H1 (cell line): ENCODE results near the gene TMC4. TPM values are rescaled to one million over a fixed set of nuclear protein-coding genes. Genes with fewer than 3 reads are reported as not detected.

Experiments
- CTCF ChIA-PET: fragments of 300-600 bp; sonication (Branson Sonifier 250); formaldehyde crosslinking; loops from one replicate; lab custom pipeline; 2021; ENCODE audit not compliant: partially characterized antibody; lab: Charles Lee
- POLR2A ChIA-PET: fragments of 300-600 bp; sonication (Branson Sonifier 250); formaldehyde crosslinking; loops from one replicate; lab custom pipeline; 2021; ENCODE audit warnings: inconsistent platforms; ENCODE audit not compliant: partially characterized antibody; lab: Charles Lee
- DNase-seq, 2 experiments: peaks; one replicate each; pipeline versions ENCODE4 v3.0.0 to v3.0.0-alpha.2; 2010 to 2022; ENCODE audit warnings: low spot score in 2 of 2, low read depth in 1 of 2, mixed read lengths in 1 of 2
- FAIRE-seq: peaks from 2 replicates; lab custom pipeline; 2011; peaks lifted over from hg19 to GRCh38; lab: Jason Lieb, UNC
- H2AFZ ChIP-seq: 2 replicates; pipeline ENCODE4 v1.8.1; 2012; ENCODE audit warnings: low read length, inconsistent platforms
- H2AK5ac ChIP-seq: 2 replicates; pipeline ENCODE4 v1.6.1; 2013; ENCODE audit warnings: low read depth, low read length
- H2BK120ac ChIP-seq: replicated peaks from 2 replicates; pipeline ENCODE3; 2013; ENCODE audit warnings: low read depth, low read length, inconsistent platforms
- H2BK12ac ChIP-seq: 2 replicates; pipeline ENCODE4 v1.6.1; 2013; ENCODE audit warnings: low read depth, low read length
- H2BK15ac ChIP-seq: 2 replicates; pipeline ENCODE4 v1.6.1; 2013; ENCODE audit warnings: low read length
- H2BK20ac ChIP-seq: 2 replicates; pipeline ENCODE4 v1.6.1; 2013; ENCODE audit warnings: low read length
- H2BK5ac ChIP-seq: 2 replicates; pipeline ENCODE4 v1.6.1; 2013; ENCODE audit warnings: low read depth, low read length
- H3K14ac ChIP-seq: 2 replicates; pipeline ENCODE4 v1.6.1; 2013; ENCODE audit warnings: inconsistent platforms; ENCODE audit not compliant: insufficient read length
- H3K18ac ChIP-seq: 2 replicates; pipeline ENCODE4 v1.6.1; 2013; ENCODE audit warnings: low read length; ENCODE audit errors: extremely low read depth
- H3K23ac ChIP-seq: 2 replicates; pipeline ENCODE4 v1.6.1; 2013; ENCODE audit warnings: inconsistent platforms; ENCODE audit not compliant: insufficient read length
- H3K23me2 ChIP-seq: 2 replicates; pipeline ENCODE4 v1.6.1; 2013; ENCODE audit warnings: low read depth, low read length
- H3K27ac ChIP-seq: 2 replicates; pipeline ENCODE4 v1.6.1; 2011; ENCODE audit warnings: low read depth, low read length, inconsistent platforms
- H3K27me3 ChIP-seq, 4 experiments: replicated peaks in 1 of 4; 1 replicate in 1 of 4; 2 replicates in 3 of 4; pipeline versions ENCODE4 v1.6.1 to v1.8.1; 2011 to 2013; ENCODE audit warnings: low read length in 3 of 4, mild to moderate bottlenecking in 3 of 4, inconsistent platforms in 2 of 4, mixed read lengths in 2 of 4, moderate library complexity in 1 of 4; ENCODE audit not compliant: control insufficient read depth in 3 of 4, insufficient read depth in 3 of 4; ENCODE audit errors: extremely low read depth in 1 of 4
- H3K36me3 ChIP-seq, 4 experiments: 2 replicates each; pipeline versions ENCODE4 v1.6.1 to v1.8.1; 2011 to 2013; ENCODE audit warnings: mild to moderate bottlenecking in 4 of 4, low read length in 3 of 4, moderate library complexity in 2 of 4, control low read depth in 1 of 4, inconsistent platforms in 1 of 4; ENCODE audit not compliant: insufficient read depth in 4 of 4, control insufficient read depth in 2 of 4
- H3K4ac ChIP-seq: replicated peaks from 2 replicates; pipeline ENCODE3; 2013; ENCODE audit warnings: low read length, low read depth, mixed read lengths, inconsistent platforms; ENCODE audit not compliant: insufficient read length
- H3K4me1 ChIP-seq, 4 experiments: replicated peaks in 1 of 4; 1 replicate in 1 of 4; 2 replicates in 3 of 4; pipeline versions ENCODE4 v1.6.1 to v1.8.1; 2011 to 2013; ENCODE audit warnings: low read length in 3 of 4, inconsistent platforms in 2 of 4, mixed read lengths in 1 of 4; ENCODE audit not compliant: insufficient read depth in 4 of 4, control insufficient read depth in 3 of 4
- H3K4me2 ChIP-seq, 2 experiments: 2 replicates each; pipeline versions ENCODE4 v1.6.1 to v1.8.1; 2011 to 2013; ENCODE audit warnings: low read depth in 2 of 2, low read length in 2 of 2, control low read depth in 1 of 2, inconsistent platforms in 1 of 2, mild to moderate bottlenecking in 1 of 2; ENCODE audit not compliant: insufficient read depth in 1 of 2
- H3K4me3 ChIP-seq, 4 experiments: fragments of 200-600, 300-600 bp in 1 of 4; sonication (generic), shearing (Covaris generic), sonication (Bioruptor Twin) in 1 of 4; 2 replicates each; pipeline versions ENCODE4 v1.5.1 to v1.8.1; 2011 to 2016; ENCODE audit warnings: low read length in 4 of 4, low read depth in 3 of 4, control low read depth in 2 of 4, inconsistent platforms in 2 of 4, mild to moderate bottlenecking in 2 of 4, mixed read lengths in 1 of 4, moderate library complexity in 1 of 4; ENCODE audit not compliant: insufficient read depth in 2 of 4; ENCODE audit errors: extremely low read depth in 1 of 4
- H3K56ac ChIP-seq: replicated peaks from 2 replicates; pipeline ENCODE3; 2013; ENCODE audit warnings: low read depth, mild to moderate bottlenecking, mixed read lengths, low read length, inconsistent platforms; ENCODE audit not compliant: insufficient read length
- H3K79me1 ChIP-seq: 2 replicates; pipeline ENCODE4 v1.6.1; 2013; ENCODE audit warnings: low read depth, low read length, control low read depth
- H3K79me2 ChIP-seq, 2 experiments: 2 replicates each; pipeline versions ENCODE4 v1.6.1 to v1.8.1; 2012 to 2013; ENCODE audit warnings: low read length in 2 of 2, mild to moderate bottlenecking in 2 of 2, inconsistent platforms in 1 of 2; ENCODE audit not compliant: insufficient read depth in 2 of 2, control insufficient read depth in 1 of 2
- H3K9ac ChIP-seq, 4 experiments: replicated peaks in 1 of 4; 1 replicate in 1 of 4; 2 replicates in 3 of 4; pipeline versions ENCODE4 v1.6.1 to v1.8.1; 2011 to 2013; ENCODE audit warnings: low read depth in 3 of 4, low read length in 3 of 4, control low read depth in 2 of 4, mild to moderate bottlenecking in 2 of 4, moderate library complexity in 2 of 4, inconsistent platforms in 1 of 4; ENCODE audit errors: extremely low read depth in 1 of 4
- H3K9me3 ChIP-seq, 2 experiments: 2 replicates each; pipeline versions ENCODE4 v1.6.1 to v1.8.1; 2012 to 2013; ENCODE audit warnings: mild to moderate bottlenecking in 2 of 2, moderate library complexity in 2 of 2, control low read depth in 1 of 2, inconsistent platforms in 1 of 2, low read depth in 1 of 2, low read length in 1 of 2, mixed read lengths in 1 of 2; ENCODE audit not compliant: insufficient read depth in 2 of 2
- H4K20me1 ChIP-seq, 2 experiments: replicated peaks in 1 of 2; 2 replicates each; pipeline versions ENCODE3 to v1.8.1; 2011 to 2013; ENCODE audit warnings: inconsistent platforms in 2 of 2, low read length in 2 of 2, mild to moderate bottlenecking in 1 of 2; ENCODE audit not compliant: insufficient read depth in 2 of 2, control insufficient read depth in 1 of 2
- H4K5ac ChIP-seq: 2 replicates; pipeline ENCODE4 v1.6.1; 2013; ENCODE audit warnings: low read length, low read depth, mixed read lengths, inconsistent platforms; ENCODE audit not compliant: insufficient read length
- H4K8ac ChIP-seq: 2 replicates; pipeline ENCODE4 v1.8.0; 2013; ENCODE audit warnings: mild to moderate bottlenecking, moderate library complexity, low read length, inconsistent platforms; ENCODE audit not compliant: insufficient read depth; ENCODE audit errors: extremely low read depth
- H4K91ac ChIP-seq: replicated peaks from 2 replicates; pipeline ENCODE3; 2013; ENCODE audit warnings: low read length, mixed read lengths, inconsistent platforms; ENCODE audit not compliant: insufficient read length
- ASH2L ChIP-seq: fragments of 200-600, 300-600 bp; sonication (generic); IDR thresholded peaks from one replicate; pipeline ENCODE4 v1.7.1; 2017; ENCODE audit warnings: low read length
- CEBPB ChIP-seq: IDR thresholded peaks from 2 replicates; pipeline ENCODE4 v1.6.1; 2012; ENCODE audit warnings: low read depth, low read length
- CREB1 ChIP-seq: IDR thresholded peaks from 2 replicates; pipeline ENCODE4 v1.6.1; 2012; ENCODE audit warnings: inconsistent platforms
- HDAC2 ChIP-seq, 2 experiments: fragments of 300-600 bp in 1 of 2; sonication (generic) in 1 of 2; IDR thresholded peaks; 2 replicates each; pipeline ENCODE4 v1.6.1; 2011 to 2012; ENCODE audit warnings: low read depth in 2 of 2, low read length in 2 of 2, mild to moderate bottlenecking in 2 of 2, moderate library complexity in 2 of 2, borderline replicate concordance in 1 of 2, inconsistent platforms in 1 of 2
- KDM5A ChIP-seq: fragments of 200-600 bp; IDR thresholded peaks from 2 replicates; pipeline ENCODE4 v1.7.1; 2012; ENCODE audit warnings: mild to moderate bottlenecking, low read length, inconsistent platforms, mixed read lengths
- POLR2AphosphoS5 ChIP-seq: IDR thresholded peaks from 2 replicates; pipeline ENCODE4 v1.6.1; 2011; ENCODE audit warnings: low read depth, low read length
- RBBP5 ChIP-seq: IDR thresholded peaks from 2 replicates; pipeline ENCODE4 v1.7.1; 2012; ENCODE audit warnings: low read depth, mild to moderate bottlenecking, inconsistent platforms, low read length, moderate library complexity, borderline replicate concordance
- SIX5 ChIP-seq: IDR thresholded peaks from 2 replicates; pipeline ENCODE4 v1.6.1; 2011; ENCODE audit warnings: mild to moderate bottlenecking, low read depth, low read length
- TAF1 ChIP-seq: IDR thresholded peaks from 2 replicates; pipeline ENCODE4 v1.6.1; 2011; ENCODE audit warnings: mild to moderate bottlenecking, low read depth, low read length
- TBP ChIP-seq: IDR thresholded peaks from 2 replicates; pipeline ENCODE4 v1.6.1; 2011; ENCODE audit warnings: low read depth, low read length, improper control_type of control experiment
- TCF12 ChIP-seq: IDR thresholded peaks from 2 replicates; pipeline ENCODE4 v1.6.1; 2011; ENCODE audit warnings: low read depth, mild to moderate bottlenecking, low read length
- WGBS, 2 experiments: shearing (Covaris generic) in 1 of 2; methylation state at CpG; one replicate each; pipeline versions ENCODE4 v1.1.6 to v1.1.7; 2013 to 2015; ENCODE audit warnings: low lambda C conversion rate in 2 of 2, mixed read lengths in 2 of 2, inconsistent platforms in 1 of 2, low coverage in 1 of 2, missing lambda C conversion rate in 1 of 2; ENCODE audit not compliant: insufficient replicate concordance in 2 of 2, insufficient coverage in 1 of 2, insufficient read length in 1 of 2; ENCODE audit errors: extremely low coverage in 1 of 2, missing lambda C conversion rate in 1 of 2; 5-methylcytosine and 5-hydroxymethylcytosine counted together
- polyA plus RNA-seq, 7 experiments: library from polyadenylated mRNA; depleted of rRNA in 3 of 7; stranded (reverse) in 5 of 7; unstranded in 2 of 7; fragments of >200 nt in 5 of 7; fragments of 200-250 nt in 2 of 7; gene quantifications; 1 replicate in 5 of 7; 2 replicates in 1 of 7; 4 replicates in 1 of 7; pipeline versions ENCODE4 v1.2.1 to v1.2.3, GENCODE V29; 2011 to 2013; ENCODE audit warnings: missing spikeins in 2 of 7, mixed read lengths in 2 of 7
- total RNA-seq: library from RNA; stranded (reverse); fragmentation: NEBNext Ultra II Directional; extraction: Animal tissue kit (Norgen Biotek cat#: 25700); gene quantifications from 2 replicates; pipeline ENCODE4 v1.2.1, GENCODE V29; 2021
- TF ChIP-seq, protein P1 (sequence below), 3 experiments: IDR thresholded peaks; 1 replicate in 2 of 3; 2 replicates in 1 of 3; pipeline versions ENCODE4 v1.5.1 to v1.6.1; 2011; ENCODE audit warnings: low read length in 3 of 3, mild to moderate bottlenecking in 3 of 3, inconsistent platforms in 2 of 3, low read depth in 1 of 3, moderate library complexity in 1 of 3; ENCODE audit not compliant: insufficient read depth in 1 of 3; ENCODE audit errors: control extremely low read depth in 1 of 3

Gene TMC4
- total and polyA plus RNA-seq, 2 of the 8 experiments (the other 6 are each of a cell fraction or from before 2014, with no cell fraction given), result 5.5 to 6.3 TPM

DNA sequence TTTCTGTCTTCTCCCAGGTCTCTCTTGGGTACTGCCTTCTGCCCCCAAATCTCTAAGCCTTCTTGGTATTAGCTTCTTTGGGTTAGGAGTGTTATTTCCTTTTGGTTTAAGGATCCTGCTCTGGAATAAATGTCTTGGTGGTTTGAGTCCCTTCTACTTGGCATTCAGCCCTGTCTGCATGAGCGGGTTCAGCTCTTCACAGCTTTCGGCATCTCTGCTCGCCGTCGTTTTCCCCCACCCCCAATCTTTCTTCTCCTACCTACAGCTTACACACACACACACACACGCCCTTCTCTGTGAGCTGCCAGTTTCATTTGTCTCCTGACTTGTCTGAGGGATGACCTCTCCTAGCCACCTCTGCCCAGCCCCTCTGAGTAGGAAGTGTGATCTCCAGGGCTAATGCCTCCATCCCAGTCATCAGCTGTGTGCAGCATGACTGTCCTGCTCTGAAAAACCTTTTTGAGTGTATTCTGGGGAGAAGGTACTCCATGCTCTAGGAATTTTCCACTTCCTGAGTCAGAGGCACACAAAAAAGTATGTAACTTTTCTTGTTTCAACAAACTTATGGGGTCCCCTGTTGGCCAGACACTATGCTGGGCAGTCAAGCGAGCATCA, 30.7 kb downstream of the TMC4 start:
- H3K4me2 ChIP-seq, result no peak overlapping the region
- H2BK20ac ChIP-seq, result no peak overlapping the region
- FAIRE-seq (no peak), DNase-seq (no peak)
- no peaks in the 10 kb centered on the region for H3K9me3 ChIP-seq
- peaks cover 23% of the 10 kb centered on the region for H3K79me1 ChIP-seq
- H3K18ac ChIP-seq, result no peak overlapping the region
- H2AK5ac ChIP-seq, result no peak overlapping the region
- H3K4me1 ChIP-seq, result peaks cover 0 to 22% (median 7%) of the 10 kb centered on the region in 4 experiments; a peak in 5 of 7 replicates
- H4K20me1 ChIP-seq, result peaks cover 36 to 58% of the 10 kb centered on the region in 2 experiments
- H3K4me3 ChIP-seq, result no peak overlapping the region
- no peak overlapping the region for H3K4ac ChIP-seq
- 85% methylated on average over 7 of the region's 7 CpGs; no CpG with 5 or more reads in 1 of the 2 experiments for WGBS, 2 experiments
- H3K23me2 ChIP-seq, result peaks cover 4% of the 10 kb centered on the region; the same call in 1 of the 2 replicates
- H4K91ac ChIP-seq, result no peak overlapping the region
- no peak overlapping the region for H2BK15ac ChIP-seq
- no peak overlapping the region for H3K56ac ChIP-seq
- H2BK12ac ChIP-seq, result no peak overlapping the region
- peaks cover 36 to 57% (median 51%) of the 10 kb centered on the region in 4 experiments for H3K36me3 ChIP-seq
- H3K79me2 ChIP-seq, result peaks cover 27 to 50% of the 10 kb centered on the region in 2 experiments
- no peak overlapping the region for H3K23ac ChIP-seq
- no peak overlapping the region for H3K27ac ChIP-seq
- no peak overlapping the region for H4K8ac ChIP-seq
- no peak overlapping the region for H3K14ac ChIP-seq
- POLR2A ChIA-PET, result interaction anchor here (1.8 to 15.7 kb wide), 2 partner anchors 12 to 27 kb away, joined by 5 to 348 read pairs; partner anchors contain the start of genes LENG1, PRPF31 and TFPT
- CTCF ChIA-PET, result no interaction called here
- H2BK5ac ChIP-seq, result no peak overlapping the region
- H2BK120ac ChIP-seq, result no peak overlapping the region
- H3K9ac ChIP-seq, result no peak overlapping the region
- H4K5ac ChIP-seq, result no peak overlapping the region
- no peaks in the 10 kb centered on the region for H3K27me3 ChIP-seq
- H2AFZ ChIP-seq, result no peak overlapping the region
- TF ChIP-seq POLR2AphosphoS5 (no peak), TAF1 (no peak), TBP (no peak), KDM5A (no peak), CREB1 (no peak), TCF12 (no peak), RBBP5 (no peak), SIX5 (no peak), CEBPB (no peak), ASH2L (no peak), HDAC2 (IDR thresholded peaks at IDR 0.05; ENCODE audit: borderline replicate concordance in 1 of 2, low read depth in 2 of 2, low read length in 2 of 2) (no peak)
- TF ChIP-seq, protein P1, sequence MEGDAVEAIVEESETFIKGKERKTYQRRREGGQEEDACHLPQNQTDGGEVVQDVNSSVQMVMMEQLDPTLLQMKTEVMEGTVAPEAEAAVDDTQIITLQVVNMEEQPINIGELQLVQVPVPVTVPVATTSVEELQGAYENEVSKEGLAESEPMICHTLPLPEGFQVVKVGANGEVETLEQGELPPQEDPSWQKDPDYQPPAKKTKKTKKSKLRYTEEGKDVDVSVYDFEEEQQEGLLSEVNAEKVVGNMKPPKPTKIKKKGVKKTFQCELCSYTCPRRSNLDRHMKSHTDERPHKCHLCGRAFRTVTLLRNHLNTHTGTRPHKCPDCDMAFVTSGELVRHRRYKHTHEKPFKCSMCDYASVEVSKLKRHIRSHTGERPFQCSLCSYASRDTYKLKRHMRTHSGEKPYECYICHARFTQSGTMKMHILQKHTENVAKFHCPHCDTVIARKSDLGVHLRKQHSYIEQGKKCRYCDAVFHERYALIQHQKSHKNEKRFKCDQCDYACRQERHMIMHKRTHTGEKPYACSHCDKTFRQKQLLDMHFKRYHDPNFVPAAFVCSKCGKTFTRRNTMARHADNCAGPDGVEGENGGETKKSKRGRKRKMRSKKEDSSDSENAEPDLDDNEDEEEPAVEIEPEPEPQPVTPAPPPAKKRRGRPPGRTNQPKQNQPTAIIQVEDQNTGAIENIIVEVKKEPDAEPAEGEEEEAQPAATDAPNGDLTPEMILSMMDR (IDR thresholded peaks at IDR 0.05; ENCODE audit: control extremely low read depth in 1 of 3, insufficient read depth in 1 of 3, low read depth in 1 of 3, low read length in 3 of 3), result no peak
